Heart right ventricle (tissue), 16 donors: ENCODE measurements around the gene AKT3. TPM values are rescaled to one million over a fixed set of nuclear protein-coding genes. Genes with fewer than 3 reads are reported as not detected.

Experiments used
- ATAC-seq, 8 donors: fragments of 200-7000 bp; cut with Tn5 transposase; one replicate each; pipeline ENCODE4 v1.9.1; 2020; ENCODE audit warnings: mild to moderate bottlenecking in 8 of 8, moderate library complexity in 8 of 8, moderate number of reproducible peaks in 1 of 8
- DNase-seq, 2 donors: peaks; one replicate each; pipeline ENCODE4 v3.0.0-alpha.2; 2020
- H3K27ac ChIP-seq, 10 donors: fragments of 200-600 bp; sonication (generic) in 2 of 10; one replicate each; pipeline versions ENCODE4 v1.5.0 to v1.8.0; 2020 to 2022; ENCODE audit warnings: mild to moderate bottlenecking in 3 of 10
- H3K27me3 ChIP-seq, 7 donors: fragments of 200-600 bp; one replicate each; pipeline ENCODE4 v1.8.0; 2021 to 2022; ENCODE audit warnings: mild to moderate bottlenecking in 2 of 7
- H3K36me3 ChIP-seq, 9 donors: fragments of 200-600 bp; sonication (generic) in 1 of 9; one replicate each; pipeline versions ENCODE4 v1.5.0 to v1.8.0; 2020 to 2022; ENCODE audit warnings: mild to moderate bottlenecking in 2 of 9
- H3K4me1 ChIP-seq, 9 donors: fragments of 200-600 bp; sonication (generic) in 1 of 9; one replicate each; pipeline versions ENCODE4 v1.5.0 to v1.8.0; 2020 to 2022; ENCODE audit warnings: mild to moderate bottlenecking in 4 of 9
- H3K4me3 ChIP-seq, 10 donors: fragments of 200-600 bp; sonication (generic) in 2 of 10; one replicate each; pipeline versions ENCODE4 v1.5.0 to v1.8.0; 2020 to 2022; ENCODE audit warnings: mild to moderate bottlenecking in 7 of 10, moderate library complexity in 2 of 10
- H3K9me3 ChIP-seq, 11 donors: fragments of 200-600 bp in 10 of 11; sonication (generic) in 2 of 11; one replicate each; pipeline versions ENCODE4 v1.5.0 to v1.8.0; 2013 to 2022; ENCODE audit warnings: mild to moderate bottlenecking in 2 of 11, control low read depth in 1 of 11, moderate library complexity in 1 of 11
- CTCF ChIP-seq, 9 donors: fragments of 200-600 bp; sonication (generic) in 2 of 9; IDR thresholded peaks; one replicate each; pipeline versions ENCODE4 v1.5.0 to v1.8.0; 2021 to 2022; ENCODE audit warnings: antibody characterized with exemption in 9 of 9, mild to moderate bottlenecking in 5 of 9, moderate library complexity in 1 of 9
- WGBS, 2 donors: extraction: QIAGEN DNeasy Blood & Tissue Kit; methylation state at CpG; one replicate each; pipeline ENCODE4 v1.1.7; 2013; ENCODE audit warnings: inconsistent platforms in 1 of 2; 5-methylcytosine and 5-hydroxymethylcytosine counted together
- intact Hi-C, 10 donors: fragments of 100-400 bp; cut with DNase I; formaldehyde crosslinking; loops; one replicate each; pipeline versions ENCODE4 v1.11.1 to v1.14.2; 2022
- polyA plus RNA-seq, 2 donors: library from polyadenylated mRNA; stranded (reverse); fragments of 200-250 nt; gene quantifications; one replicate each; pipeline ENCODE4 v1.2.3, GENCODE V29; 2013
- total RNA-seq, 10 donors: library from RNA; stranded (reverse); fragmentation: NEBNext Ultra II Directional in 3 of 10; extraction: Animal tissue kit (Norgen Biotek cat#: 25700) in 3 of 10; gene quantifications; one replicate each; pipeline versions ENCODE4 v1.2.1 to v1.2.4, GENCODE V29; 2021 to 2023
- donor health status: Arrhythmogenic right ventricular cardiomyopathy.
- donor health status: ischemic (EF 13 %, LVEDD 7.1; RV severe dilation, severe dysfunction).
- donor health status: healthy with polysubstance abuse.
- donor health status: DM: no; HTN: yes; CAD: no.
- donor health status: DM: no; HTN: no; CAD: no.
- donor health status: ischemic (EF 25% LVEDD 6.9; RV normal size, moderate dysfunction).
- donor health status: ischemic (EF 25% LVEDD 5.7; RV mildly dilated, moderate dysfunction).
- donor health status: healthy.
- donor health status: DM: yes; HTN: yes; CAD: no.
- donor health status: Ischemic cardiomyopathy.
- donor health status: ischemic (EF 35%, LVEDD 5.7; RV mildly dilated, moderate dysfunction).
- donor health status: nonischemic (EF 11% LVEDD 7.7; RV severe dilation, severe dysfunction).
- donor health status: DM: yes; HTN: yes; CAD: no.
- donor health status: PGD.
- donor health status: ischemic (EF 29% LVEDD 5.4; RV normal size, mild dysfunction).
- donor health status: nonischemic (EF 23%, LVEDD 6.1; RV moderate dilation, normal function).

AKT3 gene
- total and polyA plus RNA-seq, 12 donors = 6.5 to 27.6 (median 17.7) TPM

DNA sequence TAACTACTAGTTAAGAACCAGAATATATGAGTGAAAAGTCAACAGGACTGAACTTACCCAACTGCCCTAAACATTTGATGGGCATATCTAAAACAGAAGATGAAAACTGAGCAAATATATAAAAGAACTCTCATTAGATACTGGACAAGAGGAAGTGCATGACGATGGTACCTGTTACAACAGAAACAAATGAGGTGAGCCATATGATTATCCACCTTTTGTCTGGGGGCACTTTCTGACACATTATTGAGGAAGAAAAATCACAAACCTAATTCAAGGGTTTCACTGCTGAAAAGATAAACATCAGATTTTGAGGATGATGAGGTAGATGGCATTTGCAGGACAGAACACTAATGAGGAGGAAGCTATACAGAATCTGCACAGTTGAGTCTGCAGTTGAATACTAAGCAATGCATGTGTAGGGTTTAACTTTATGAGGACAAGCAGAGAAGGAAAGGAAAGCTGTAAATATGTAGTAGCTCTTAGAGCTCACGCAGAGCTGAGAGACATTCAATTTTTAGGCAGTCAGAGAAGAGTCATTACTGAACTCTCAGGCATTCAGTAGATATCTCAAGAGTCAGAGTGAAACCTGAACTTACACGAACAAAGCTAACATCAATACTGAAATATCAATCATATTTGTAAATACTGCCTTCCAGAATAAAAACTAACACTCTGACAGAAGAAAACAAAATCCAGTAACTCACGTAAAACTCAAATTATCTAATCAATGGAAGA lies 262.1 kb downstream of the AKT3 start:
- Histone ChIP-seq H3K36me3 (peaks cover 0 to 33% (median 0%) of the 10 kb centered on the region in 9 donors), H3K9me3 (peaks cover 0 to 71% (median 34%) of the 10 kb centered on the region in 11 donors), H3K27me3 (no peaks in the 10 kb centered on the region), H3K27ac (no peak overlapping the region), H3K4me3 (no peak overlapping the region), H3K4me1 (no peaks in the 10 kb centered on the region)
- no peak for ATAC-seq
- TF ChIP-seq CTCF (IDR thresholded peaks at IDR 0.05) = no peak
- WGBS, 2 donors = 93 to 95% methylated on average over 4 of the region's 4 CpGs
- intact Hi-C loops = no loop called here
- DNase-seq = no peak

- TF ChIP-seq CTCF (IDR thresholded peaks at IDR 0.05) = no peak
- H3K27ac ChIP-seq = no peak overlapping the region
- H3K4me3 ChIP-seq = no peak overlapping the region
- intact Hi-C loops = no loop called here
- no peaks in the 10 kb centered on the region for H3K4me1 ChIP-seq
- H3K36me3 ChIP-seq = peaks cover 0 to 33% (median 0%) of the 10 kb centered on the region in 9 donors
- WGBS, 2 donors = 97% methylated on average over 12 of the region's 12 CpGs
- ATAC-seq = no peak
- DNase-seq = no peak
- peaks cover 0 to 78% (median 41%) of the 10 kb centered on the region in 11 donors for H3K9me3 ChIP-seq
- H3K27me3 ChIP-seq = no peaks in the 10 kb centered on the region
Measured at GRCh38 chr1:243587285-243587684, 262.8 kb downstream of the AKT3 start.

GRCh38 chr1:243585982-243586381 lies 264.1 kb downstream of the AKT3 start:
- DNase-seq (no peak), ATAC-seq (no peak)
- Histone ChIP-seq H3K4me3 (no peak overlapping the region), H3K9me3 (peaks cover 0 to 79% (median 53%) of the 10 kb centered on the region in 11 donors), H3K36me3 (peaks cover 0 to 27% (median 0%) of the 10 kb centered on the region in 9 donors), H3K27me3 (no peaks in the 10 kb centered on the region), H3K4me1 (no peaks in the 10 kb centered on the region), H3K27ac (no peak overlapping the region)
- intact Hi-C loops = no loop called here
- TF ChIP-seq CTCF (IDR thresholded peaks at IDR 0.05) = no peak
- WGBS, 2 donors = 100% methylated on average over 1 of the region's 1 CpG

DNA sequence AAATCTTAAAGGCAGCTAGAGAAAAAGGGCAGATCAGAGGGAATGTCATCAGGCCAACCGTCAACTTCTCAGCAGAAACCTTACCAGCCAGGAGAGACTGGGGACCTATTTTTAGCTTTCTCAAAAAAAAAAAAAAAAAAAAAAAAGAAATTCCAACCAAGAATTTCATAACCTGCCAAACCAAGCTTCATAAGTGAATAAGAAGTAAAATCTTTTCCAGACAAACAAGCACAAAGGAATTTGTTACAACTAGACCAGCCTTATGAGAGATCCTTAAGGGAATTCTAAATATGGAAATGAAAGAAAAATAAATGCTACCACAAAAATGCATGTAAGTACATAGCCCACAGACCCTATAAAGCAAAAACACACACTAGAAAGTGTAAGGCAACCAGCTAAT lies 267.7 kb downstream of the AKT3 start:
- intact Hi-C loops = no loop called here
- Histone ChIP-seq H3K4me3 (no peak overlapping the region), H3K4me1 (no peaks in the 10 kb centered on the region), H3K36me3 (peaks cover 0 to 17% (median 0%) of the 10 kb centered on the region in 9 donors), H3K27me3 (no peaks in the 10 kb centered on the region), H3K27ac (no peak overlapping the region), H3K9me3 (peaks cover 0 to 74% (median 46%) of the 10 kb centered on the region in 11 donors)
- DNase-seq = no peak
- WGBS, 2 donors = 72 to 81% methylated on average over 1 of the region's 1 CpG
- no peak for ATAC-seq
- no peak for TF ChIP-seq CTCF (IDR thresholded peaks at IDR 0.05)
